Left lobe of liver (tissue), 2 donors: ENCODE measurements around the gene NR2F6. TPM values are rescaled to one million over a fixed set of nuclear protein-coding genes. Genes with fewer than 3 reads are reported as not detected.

ENCODE experiments used
- ATAC-seq: fragments of 200-7000 bp; cut with Tn5 transposase; one replicate; pipeline ENCODE4 v1.9.1; 2020; ENCODE audit warnings: mild to moderate bottlenecking, moderate library complexity
- DNase-seq: peaks from one replicate; pipeline ENCODE4 v3.0.0-alpha.2; 2020; ENCODE audit warnings: low spot score
- total RNA-seq: library from RNA; stranded (reverse); gene quantifications from one replicate; pipeline ENCODE4 v1.2.1, GENCODE V29; 2021
- donor health status: DM: no; HTN: no; CAD: no; lungs with moderate emphysema.
- donor health status: DM: no; HTN: yes; CAD: no.

NR2F6 gene
- total RNA-seq, 1 donor from 2014 or later, result 126 TPM

- ATAC-seq (no peak), DNase-seq (no peak)
Observed at GRCh38 chr19:17264641-17264979, 18.9 kb upstream of the NR2F6 start, which contains the start of gene USHBP1. USHBP1 (minus strand) TSS chr19:17264745; CDS start chr19:17264299, 446 bp downstream.

GRCh38 chr19:17263712-17264640 lies 18.3 kb upstream of the NR2F6 start:
- no peak for DNase-seq

GRCh38 chr19:17262557-17262956 lies 16.8 kb upstream of the NR2F6 start:
- ATAC-seq (no peak), DNase-seq (no peak)

More at GRCh38 chr19:17263712-17264640, 18.3 kb upstream of the NR2F6 start:
- no peak for ATAC-seq

- ATAC-seq, result peak; percentile 99
- DNase-seq, result peak; percentile 84
Observed at GRCh38 chr19:17260842-17261325, 15.2 kb upstream of the NR2F6 start.

- DNase-seq, result no peak
- no peak for ATAC-seq
Observed at GRCh38 chr19:17259934-17260333, 14.2 kb upstream of the NR2F6 start.

GRCh38 chr19:17259118-17259780 lies 13.5 kb upstream of the NR2F6 start:
- ATAC-seq, result no peak
- DNase-seq, result no peak

GRCh38 chr19:17256130-17256529 lies 10.4 kb upstream of the NR2F6 start:
- no peak for DNase-seq
- ATAC-seq, result no peak

GRCh38 chr19:17255150-17255621 lies 9.5 kb upstream of the NR2F6 start:
- ATAC-seq (peak; percentile 82), DNase-seq (no peak)

- DNase-seq (no peak), ATAC-seq (no peak)
Observed at GRCh38 chr19:17254636-17255035, 8.9 kb upstream of the NR2F6 start.

- ATAC-seq, result no peak
- no peak for DNase-seq
Observed at GRCh38 chr19:17249887-17250548, 4.3 kb upstream of the NR2F6 start.

- DNase-seq, result no peak
- ATAC-seq, result no peak
Observed at GRCh38 chr19:17248011-17248776, 2.5 kb upstream of the NR2F6 start.

GRCh38 chr19:17246681-17247425 lies 1.1 kb upstream of the NR2F6 start:
- DNase-seq (peak; percentile 89), ATAC-seq (peak; percentile 61)

GRCh38 chr19:17244618-17245534 lies 843 bp downstream of the NR2F6 start:
- ATAC-seq (no peak), DNase-seq (no peak)

- DNase-seq (peak; percentile 86), ATAC-seq (peak; percentile 30)
Observed at GRCh38 chr19:17243830-17244617, 1.7 kb downstream of the NR2F6 start.

- ATAC-seq (peak; percentile 57), DNase-seq (peak; percentile 96)
Observed at GRCh38 chr19:17243211-17243829, 2.4 kb downstream of the NR2F6 start.

GRCh38 chr19:17242431-17243208 lies 3.1 kb downstream of the NR2F6 start:
- ATAC-seq (no peak), DNase-seq (no peak)
